Measurements from ENCODE around the gene FAM53B. TPM values are rescaled to one million over a fixed set of nuclear protein-coding genes. Genes with fewer than 3 reads are reported as not detected.
A peak's percentile ranks its signal among the peaks of the same experiment; 100 is the strongest.

The FAM53B gene
- total RNA-seq, 1 experiment from 2014 or later, result 6.7 TPM

GRCh38 chr10:124742413-124743190 is 1.6 kb downstream of the FAM53B start:
- peak; percentile 26 for DNase-seq (ENCODE audit: low read depth)

GRCh38 chr10:124741922-124742412 is 2.2 kb downstream of the FAM53B start:
- DNase-seq (ENCODE audit: low read depth), result no peak

GRCh38 chr10:124741281-124741921 is 2.8 kb downstream of the FAM53B start:
- DNase-seq (ENCODE audit: low read depth), result peak; percentile 66

- DNase-seq (ENCODE audit: low read depth), result peak; percentile 40
These were observed 3.6 kb downstream of the FAM53B start for GRCh38 chr10:124740369-124741280.

- no peak for DNase-seq (ENCODE audit: low read depth)
These were observed 4.2 kb downstream of the FAM53B start for GRCh38 chr10:124739986-124740368.

- no peak for DNase-seq (ENCODE audit: low read depth)
These were observed 4.9 kb downstream of the FAM53B start for GRCh38 chr10:124739119-124739921.

GRCh38 chr10:124738441-124738840 is 5.7 kb downstream of the FAM53B start:
- DNase-seq (ENCODE audit: low read depth), result no peak

- DNase-seq (ENCODE audit: low read depth), result no peak
These were observed 6.5 kb downstream of the FAM53B start for GRCh38 chr10:124737708-124738107.

- DNase-seq (ENCODE audit: low read depth), result no peak
These were observed 7.0 kb downstream of the FAM53B start for GRCh38 chr10:124737221-124737620.

- DNase-seq (ENCODE audit: low read depth), result peak; percentile 83
These were observed 7.6 kb downstream of the FAM53B start for GRCh38 chr10:124736491-124737136.

GRCh38 chr10:124735491-124736286 is 8.5 kb downstream of the FAM53B start:
- no peak for DNase-seq (ENCODE audit: low read depth)

GRCh38 chr10:124734311-124735166 is 9.6 kb downstream of the FAM53B start:
- DNase-seq (ENCODE audit: low read depth), result no peak

- DNase-seq (ENCODE audit: low read depth), result no peak
These were observed 10.5 kb downstream of the FAM53B start for GRCh38 chr10:124733571-124734245.

GRCh38 chr10:124732931-124733570 is 11.1 kb downstream of the FAM53B start:
- DNase-seq (ENCODE audit: low read depth), result peak; percentile 75

GRCh38 chr10:124731551-124731950 is 12.6 kb downstream of the FAM53B start:
- DNase-seq (ENCODE audit: low read depth), result no peak

- DNase-seq (ENCODE audit: low read depth), result no peak
These were observed 13.4 kb downstream of the FAM53B start for GRCh38 chr10:124730790-124731189.

GRCh38 chr10:124728830-124729661 is 15.1 kb downstream of the FAM53B start:
- no peak for DNase-seq (ENCODE audit: low read depth)
